Endothelial cell of umbilical vein (primary cell): Measurements from ENCODE around the gene MYO6. TPM values are rescaled to one million over a fixed set of nuclear protein-coding genes. Genes with fewer than 3 reads are reported as not detected.

Experiments used
- BruUV-seq: library from RNA; stranded (reverse); fragments of 400-500 nt; replicated peaks from 2 replicates; lab custom pipeline; 2021; lab: Mats Ljungman, UMichigan
- CTCF ChIA-PET: fragments of 300-600, 350-600 bp; sonication (Branson Sonifier 250); formaldehyde crosslinking; loops from one replicate; lab custom pipeline; 2021; ENCODE audit warnings: antibody characterized with exemption, inconsistent platforms; lab: Charles Lee
- POLR2A ChIA-PET: fragments of 300-600, 350-600 bp; sonication (Branson Sonifier 250); formaldehyde crosslinking; loops from one replicate; lab custom pipeline; 2021; ENCODE audit warnings: antibody characterized with exemption, inconsistent platforms; lab: Charles Lee
- DNase-seq: peaks from one replicate; pipeline ENCODE4 v3.0.0-alpha.2; 2011; ENCODE audit warnings: low read depth, low spot score
- FAIRE-seq: peaks from 2 replicates; lab custom pipeline; 2011; peaks lifted over from hg19 to GRCh38; lab: Jason Lieb, UNC
- H2AFZ ChIP-seq: 2 replicates; pipeline ENCODE4 v1.6.0; 2012; ENCODE audit warnings: low read depth, low read length, control low read depth, inconsistent platforms
- H3K27ac ChIP-seq: 2 replicates; pipeline ENCODE4 v1.5.1; 2011; ENCODE audit warnings: low read depth, mild to moderate bottlenecking, control low read depth, low read length, moderate library complexity; ENCODE audit not compliant: insufficient read depth
- H3K27me3 ChIP-seq, 2 experiments: 2 replicates each; pipeline versions ENCODE4 v1.6.0 to v1.6.1; 2011; ENCODE audit warnings: low read length in 2 of 2, mixed read lengths in 1 of 2; ENCODE audit not compliant: control insufficient read depth in 2 of 2, insufficient read depth in 2 of 2
- H3K36me3 ChIP-seq, 2 experiments: 2 replicates in 1 of 2; 3 replicates in 1 of 2; pipeline ENCODE4 v1.5.1; 2011; ENCODE audit warnings: low read length in 2 of 2, mild to moderate bottlenecking in 1 of 2, moderate library complexity in 1 of 2; ENCODE audit not compliant: control insufficient read depth in 2 of 2, insufficient read depth in 2 of 2; ENCODE audit errors: extremely low read depth in 1 of 2
- H3K4me1 ChIP-seq: 3 replicates; pipeline ENCODE4 v1.5.1; 2011; ENCODE audit warnings: mild to moderate bottlenecking, low read length; ENCODE audit not compliant: control insufficient read depth, insufficient read depth; ENCODE audit errors: extremely low read depth
- H3K4me2 ChIP-seq: 2 replicates; pipeline ENCODE4 v1.6.1; 2011; ENCODE audit warnings: low read length, control low read depth, mixed read lengths; ENCODE audit not compliant: insufficient read depth
- H3K4me3 ChIP-seq, 3 experiments: fragments of 200-600 bp in 1 of 3; sonication (generic), shearing (Covaris generic) in 1 of 3; replicated peaks in 1 of 3; 2 replicates each; pipeline ENCODE4 v1.5.1; 2011 to 2016; ENCODE audit warnings: control low read depth in 3 of 3, low read length in 3 of 3, mild to moderate bottlenecking in 2 of 3, inconsistent platforms in 1 of 3, low read depth in 1 of 3, moderate library complexity in 1 of 3; ENCODE audit not compliant: insufficient read depth in 1 of 3
- H3K79me2 ChIP-seq: 2 replicates; pipeline ENCODE4 v1.6.0; 2012; ENCODE audit warnings: low read length, inconsistent platforms; ENCODE audit not compliant: control insufficient read depth, insufficient read depth
- H3K9ac ChIP-seq: replicated peaks from 2 replicates; pipeline ENCODE3; 2011; ENCODE audit warnings: low read length, control low read depth; ENCODE audit not compliant: insufficient read depth; ENCODE audit errors: extremely low read depth
- H3K9me1 ChIP-seq: replicated peaks from 3 replicates; pipeline ENCODE4 v1.6.0; 2011; ENCODE audit warnings: mild to moderate bottlenecking, low read length; ENCODE audit not compliant: control insufficient read depth, insufficient read depth; ENCODE audit errors: extremely low read depth
- H3K9me3 ChIP-seq: replicated peaks from 2 replicates; pipeline ENCODE4 v1.5.1; 2012; ENCODE audit warnings: low read length, inconsistent platforms; ENCODE audit not compliant: control insufficient read depth, insufficient read depth
- H4K20me1 ChIP-seq: replicated peaks from 2 replicates; pipeline ENCODE3; 2011; ENCODE audit warnings: mild to moderate bottlenecking, low read length; ENCODE audit not compliant: control insufficient read depth, insufficient read depth; ENCODE audit errors: extremely low read depth
- CTCF ChIP-seq, 2 donors: IDR thresholded peaks; 1 replicate in 1 of 2; 2 replicates in 1 of 2; pipeline ENCODE4 v1.5.1; 2011; ENCODE audit warnings: low read length in 2 of 2, mild to moderate bottlenecking in 2 of 2, moderate library complexity in 2 of 2, control low read depth in 1 of 2, inconsistent platforms in 1 of 2, low read depth in 1 of 2; ENCODE audit not compliant: insufficient read depth in 1 of 2; ENCODE audit errors: extremely low read depth in 1 of 2
- EZH2 ChIP-seq: IDR thresholded peaks from 2 replicates; pipeline ENCODE4 v1.6.1; 2012; ENCODE audit warnings: borderline replicate concordance, low read depth, mild to moderate bottlenecking, moderate library complexity, low read length, inconsistent platforms; ENCODE audit not compliant: severe bottlenecking
- FOS ChIP-seq: IDR thresholded peaks from 2 replicates; pipeline ENCODE4 v1.6.1; 2011; ENCODE audit warnings: mild to moderate bottlenecking, low read length, moderate library complexity, borderline replicate concordance; ENCODE audit not compliant: insufficient read depth
- GATA2 ChIP-seq: IDR thresholded peaks from 2 replicates; pipeline ENCODE4 v1.7.0; 2011; ENCODE audit warnings: low read depth, mild to moderate bottlenecking, moderate library complexity, mixed read lengths, low read length; ENCODE audit not compliant: insufficient read length, insufficient read depth
- JUN ChIP-seq: IDR thresholded peaks from 2 replicates; pipeline ENCODE4 v1.6.1; 2011; ENCODE audit warnings: borderline replicate concordance, low read depth; ENCODE audit not compliant: insufficient read length, insufficient read depth
- MAX ChIP-seq: IDR thresholded peaks from 2 replicates; pipeline ENCODE4 v1.6.1; 2011; ENCODE audit not compliant: insufficient read depth, insufficient read length
- MYC ChIP-seq: IDR thresholded peaks from one replicate; pipeline ENCODE4 v1.6.1; 2011; ENCODE audit warnings: mild to moderate bottlenecking, low read depth, low read length
- POLR2A ChIP-seq: IDR thresholded peaks from 2 replicates; pipeline ENCODE4 v1.6.1; 2012; ENCODE audit warnings: low read depth, mild to moderate bottlenecking, control low read depth, low read length
- POLR2AphosphoS5 ChIP-seq: IDR thresholded peaks from 2 replicates; pipeline ENCODE4 v1.6.1; 2012; ENCODE audit warnings: low read depth, mild to moderate bottlenecking, control low read depth, low read length, moderate library complexity; ENCODE audit not compliant: insufficient read depth
- dilution Hi-C: fragments of 300-500 bp; cut with MboI; formaldehyde crosslinking; loops from one replicate; pipeline ENCODE4 v1.15.0; 2019; ENCODE audit warnings: low sequenced_read_pairs; ENCODE audit not compliant: extremely low pct_ligation_motif_present
- intact Hi-C: fragments of 100-400 bp; cut with micrococcal nuclease; formaldehyde crosslinking; loops from one replicate; pipeline ENCODE4 v1.10.0; 2022
- polyA plus RNA-seq, 4 experiments: library from polyadenylated mRNA; depleted of rRNA in 3 of 4; stranded (reverse) in 3 of 4; unstranded in 1 of 4; fragments of >200 nt; gene quantifications; 2 replicates each; pipeline versions ENCODE4 v1.2.1 to v1.2.3, GENCODE V29; 2011 to 2012; ENCODE audit warnings: missing spikeins in 1 of 4
- total RNA-seq: library from RNA; stranded (reverse); gene quantifications from 2 replicates; pipeline ENCODE4 v1.2.3, GENCODE V29; 2021

The MYO6 gene
- total and polyA plus RNA-seq, 2 donors (not counting 3 experiments of a cell fraction or from before 2014, with no cell fraction given) = 15.5 to 68.0 TPM

GRCh38 chr6:75850026-75850833, 101.2 kb downstream of the MYO6 start:
- POLR2A ChIA-PET = no interaction called here
- Histone ChIP-seq H4K20me1 (no peaks in the 10 kb centered on the region), H3K9me3 (no peaks in the 10 kb centered on the region), H3K36me3 (no peaks in the 10 kb centered on the region), H2AFZ (peak overlapping the region; percentile 2), H3K9ac (no peak overlapping the region), H3K4me2 (peak overlapping the region; percentile 81), H3K27ac (peak overlapping the region; percentile 40), H3K27me3 (no peaks in the 10 kb centered on the region), H3K9me1 (no peaks in the 10 kb centered on the region), H3K4me3 (peak overlapping the region in 1 of 3 experiments; percentile 33), H3K4me1 (peaks cover 47% of the 10 kb centered on the region), H3K79me2 (no peaks in the 10 kb centered on the region)
- BruUV-seq = no TSS peak
- intact Hi-C loops = loop anchor here (2.0 kb wide), 1 partner anchor 101 kb away; the partner anchor contains the start of gene MYO6
- no peak for TF ChIP-seq EZH2
- TF ChIP-seq POLR2AphosphoS5 = peak; percentile 49
- no peak for TF ChIP-seq MYC
- TF ChIP-seq FOS = peak; percentile 74
- no peak for TF ChIP-seq POLR2A
- peak; percentile 41 for TF ChIP-seq JUN
- no peak for TF ChIP-seq CTCF (IDR thresholded peaks at IDR 0.05; ENCODE audit: extremely low read depth in 1 of 2, insufficient read depth in 1 of 2, low read depth in 1 of 2, low read length in 2 of 2)
- TF ChIP-seq GATA2 = peak; percentile 7
- TF ChIP-seq MAX = no peak
- dilution Hi-C loops = no loop called here
- DNase-seq (peak; percentile 52), FAIRE-seq (peak; percentile 26)
- CTCF ChIA-PET = interaction anchor here (2.0 to 2.3 kb wide), 2 partner anchors 9 to 43 kb away, joined by 5 to 10 read pairs; no protein-coding TSS in a partner anchor
